ENCODE data around the gene OPN3. TPM values are rescaled to one million over a fixed set of nuclear protein-coding genes. Genes with fewer than 3 reads are reported as not detected.

OPN3 gene
- total and polyA plus RNA-seq, 9 of the 15 experiments (the other 6 are each of a cell fraction or from before 2014, with no cell fraction given), result 4.2 to 34.6 (median 17.0) TPM

DNA sequence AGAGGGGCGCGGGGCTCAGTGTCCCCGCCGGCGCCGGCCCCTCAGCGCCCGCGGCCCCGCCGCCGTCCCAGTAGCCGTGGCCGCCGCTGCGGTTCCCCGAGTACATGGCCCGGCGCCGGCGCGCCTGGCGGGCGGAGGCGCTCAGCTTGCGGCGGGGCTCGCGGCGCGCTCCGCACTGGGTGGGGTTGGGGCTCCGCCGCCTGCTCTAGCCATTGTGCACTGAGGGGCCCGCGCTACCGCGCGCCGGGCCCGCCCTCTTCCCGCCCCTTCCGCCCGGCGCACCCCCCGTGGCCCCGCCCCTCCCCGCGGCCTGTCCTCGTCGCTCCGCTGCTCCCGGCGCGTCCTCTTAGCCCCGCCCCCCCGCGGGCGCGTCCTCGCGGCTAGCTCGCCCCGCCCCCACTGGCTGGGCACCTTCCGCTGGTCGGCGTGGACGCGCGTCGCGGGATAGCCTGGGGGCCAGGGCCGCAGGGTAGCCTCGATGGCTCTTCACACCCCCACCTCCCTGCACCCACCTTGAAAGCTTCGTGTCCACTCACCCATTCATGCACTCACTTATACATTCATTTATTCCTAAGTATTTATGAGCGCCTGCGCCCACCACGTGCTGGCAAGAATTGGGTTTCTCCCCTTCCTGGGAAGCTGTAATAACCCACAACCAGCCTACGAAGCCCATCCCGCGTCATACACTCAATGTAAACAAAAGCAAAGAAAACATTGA is at the start of gene OPN3, which contains the start of gene CHML (continued):
- TF ChIP-seq MYC (IDR thresholded peaks at IDR 0.05; ENCODE audit: low read depth, low read length), result peak; percentile 23
- TF ChIP-seq MYC (CRISPR knock-in tag; IDR thresholded peaks at IDR 0.05; ENCODE audit: borderline replicate concordance, low read depth), result no peak
- TF ChIP-seq CBX5 (IDR thresholded peaks at IDR 0.05; ENCODE audit: borderline replicate concordance, low read depth), result peak; percentile 38; the same call in 1 of the 2 replicates
- TF ChIP-seq XRCC5 (IDR thresholded peaks at IDR 0.05; ENCODE audit: low read depth, low read length), result no peak
- no peak for TF ChIP-seq NCOA1 (IDR thresholded peaks at IDR 0.05; ENCODE audit: low read depth)
- no peak for TF ChIP-seq ZNF431 (CRISPR knock-in tag; IDR thresholded peaks at IDR 0.05)
- TF ChIP-seq, protein P1, sequence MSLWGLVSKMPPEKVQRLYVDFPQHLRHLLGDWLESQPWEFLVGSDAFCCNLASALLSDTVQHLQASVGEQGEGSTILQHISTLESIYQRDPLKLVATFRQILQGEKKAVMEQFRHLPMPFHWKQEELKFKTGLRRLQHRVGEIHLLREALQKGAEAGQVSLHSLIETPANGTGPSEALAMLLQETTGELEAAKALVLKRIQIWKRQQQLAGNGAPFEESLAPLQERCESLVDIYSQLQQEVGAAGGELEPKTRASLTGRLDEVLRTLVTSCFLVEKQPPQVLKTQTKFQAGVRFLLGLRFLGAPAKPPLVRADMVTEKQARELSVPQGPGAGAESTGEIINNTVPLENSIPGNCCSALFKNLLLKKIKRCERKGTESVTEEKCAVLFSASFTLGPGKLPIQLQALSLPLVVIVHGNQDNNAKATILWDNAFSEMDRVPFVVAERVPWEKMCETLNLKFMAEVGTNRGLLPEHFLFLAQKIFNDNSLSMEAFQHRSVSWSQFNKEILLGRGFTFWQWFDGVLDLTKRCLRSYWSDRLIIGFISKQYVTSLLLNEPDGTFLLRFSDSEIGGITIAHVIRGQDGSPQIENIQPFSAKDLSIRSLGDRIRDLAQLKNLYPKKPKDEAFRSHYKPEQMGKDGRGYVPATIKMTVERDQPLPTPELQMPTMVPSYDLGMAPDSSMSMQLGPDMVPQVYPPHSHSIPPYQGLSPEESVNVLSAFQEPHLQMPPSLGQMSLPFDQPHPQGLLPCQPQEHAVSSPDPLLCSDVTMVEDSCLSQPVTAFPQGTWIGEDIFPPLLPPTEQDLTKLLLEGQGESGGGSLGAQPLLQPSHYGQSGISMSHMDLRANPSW (CRISPR knock-in tag; IDR thresholded peaks at IDR 0.05), result no peak
- TF ChIP-seq PHF20 (IDR thresholded peaks at IDR 0.05; ENCODE audit: partially characterized antibody), result peak; percentile 61
- TF ChIP-seq, protein P2, sequence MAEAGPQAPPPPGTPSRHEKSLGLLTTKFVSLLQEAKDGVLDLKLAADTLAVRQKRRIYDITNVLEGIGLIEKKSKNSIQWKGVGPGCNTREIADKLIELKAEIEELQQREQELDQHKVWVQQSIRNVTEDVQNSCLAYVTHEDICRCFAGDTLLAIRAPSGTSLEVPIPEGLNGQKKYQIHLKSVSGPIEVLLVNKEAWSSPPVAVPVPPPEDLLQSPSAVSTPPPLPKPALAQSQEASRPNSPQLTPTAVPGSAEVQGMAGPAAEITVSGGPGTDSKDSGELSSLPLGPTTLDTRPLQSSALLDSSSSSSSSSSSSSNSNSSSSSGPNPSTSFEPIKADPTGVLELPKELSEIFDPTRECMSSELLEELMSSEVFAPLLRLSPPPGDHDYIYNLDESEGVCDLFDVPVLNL (CRISPR knock-in tag; IDR thresholded peaks at IDR 0.05; ENCODE audit: low read depth), result no peak
- TF ChIP-seq, protein P3, sequence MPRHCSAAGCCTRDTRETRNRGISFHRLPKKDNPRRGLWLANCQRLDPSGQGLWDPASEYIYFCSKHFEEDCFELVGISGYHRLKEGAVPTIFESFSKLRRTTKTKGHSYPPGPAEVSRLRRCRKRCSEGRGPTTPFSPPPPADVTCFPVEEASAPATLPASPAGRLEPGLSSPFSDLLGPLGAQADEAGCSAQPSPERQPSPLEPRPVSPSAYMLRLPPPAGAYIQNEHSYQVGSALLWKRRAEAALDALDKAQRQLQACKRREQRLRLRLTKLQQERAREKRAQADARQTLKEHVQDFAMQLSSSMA (CRISPR knock-in tag; IDR thresholded peaks at IDR 0.05), result no peak
- TF ChIP-seq SRF (CRISPR knock-in tag; IDR thresholded peaks at IDR 0.05), result no peak
- TF ChIP-seq CBX2 (IDR thresholded peaks at IDR 0.05; ENCODE audit: insufficient read depth, low read length, poor library complexity, severe bottlenecking), result no peak
- TF ChIP-seq, protein P4, sequence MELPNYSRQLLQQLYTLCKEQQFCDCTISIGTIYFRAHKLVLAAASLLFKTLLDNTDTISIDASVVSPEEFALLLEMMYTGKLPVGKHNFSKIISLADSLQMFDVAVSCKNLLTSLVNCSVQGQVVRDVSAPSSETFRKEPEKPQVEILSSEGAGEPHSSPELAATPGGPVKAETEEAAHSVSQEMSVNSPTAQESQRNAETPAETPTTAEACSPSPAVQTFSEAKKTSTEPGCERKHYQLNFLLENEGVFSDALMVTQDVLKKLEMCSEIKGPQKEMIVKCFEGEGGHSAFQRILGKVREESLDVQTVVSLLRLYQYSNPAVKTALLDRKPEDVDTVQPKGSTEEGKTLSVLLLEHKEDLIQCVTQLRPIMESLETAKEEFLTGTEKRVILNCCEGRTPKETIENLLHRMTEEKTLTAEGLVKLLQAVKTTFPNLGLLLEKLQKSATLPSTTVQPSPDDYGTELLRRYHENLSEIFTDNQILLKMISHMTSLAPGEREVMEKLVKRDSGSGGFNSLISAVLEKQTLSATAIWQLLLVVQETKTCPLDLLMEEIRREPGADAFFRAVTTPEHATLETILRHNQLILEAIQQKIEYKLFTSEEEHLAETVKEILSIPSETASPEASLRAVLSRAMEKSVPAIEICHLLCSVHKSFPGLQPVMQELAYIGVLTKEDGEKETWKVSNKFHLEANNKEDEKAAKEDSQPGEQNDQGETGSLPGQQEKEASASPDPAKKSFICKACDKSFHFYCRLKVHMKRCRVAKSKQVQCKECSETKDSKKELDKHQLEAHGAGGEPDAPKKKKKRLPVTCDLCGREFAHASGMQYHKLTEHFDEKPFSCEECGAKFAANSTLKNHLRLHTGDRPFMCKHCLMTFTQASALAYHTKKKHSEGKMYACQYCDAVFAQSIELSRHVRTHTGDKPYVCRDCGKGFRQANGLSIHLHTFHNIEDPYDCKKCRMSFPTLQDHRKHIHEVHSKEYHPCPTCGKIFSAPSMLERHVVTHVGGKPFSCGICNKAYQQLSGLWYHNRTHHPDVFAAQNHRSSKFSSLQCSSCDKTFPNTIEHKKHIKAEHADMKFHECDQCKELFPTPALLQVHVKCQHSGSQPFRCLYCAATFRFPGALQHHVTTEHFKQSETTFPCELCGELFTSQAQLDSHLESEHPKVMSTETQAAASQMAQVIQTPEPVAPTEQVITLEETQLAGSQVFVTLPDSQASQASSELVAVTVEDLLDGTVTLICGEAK (IDR thresholded peaks at IDR 0.05), result no peak
- TF ChIP-seq, protein P4 (CRISPR knock-in tag; IDR thresholded peaks at IDR 0.05), result no peak
